ENCODE data around the gene WDR90. TPM values are rescaled to one million over a fixed set of nuclear protein-coding genes. Genes with fewer than 3 reads are reported as not detected.

WDR90 gene
- total and polyA plus RNA-seq, 2 experiments from 2014 or later, result 25.9 to 42.2 TPM

DNA sequence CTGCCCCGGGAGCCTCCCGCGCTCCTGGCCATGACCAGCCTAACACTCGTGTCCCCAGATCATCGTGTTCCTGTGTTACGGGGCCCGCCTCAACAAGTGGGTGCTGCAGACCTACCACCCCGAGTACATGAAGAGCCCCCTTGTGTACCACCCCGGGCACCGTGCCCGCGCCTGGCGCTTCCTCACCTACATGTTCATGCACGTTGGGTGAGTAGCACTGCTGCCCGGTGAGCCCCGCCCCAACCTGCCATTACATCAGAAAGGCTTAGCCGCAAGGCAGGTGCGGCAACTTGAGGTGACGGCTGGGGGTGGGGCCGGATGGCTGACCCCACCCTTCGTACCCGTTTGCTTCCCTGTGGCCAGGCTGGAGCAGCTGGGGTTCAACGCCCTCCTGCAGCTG, 27.7 kb downstream of the WDR90 start:
- Mint-ChIP-seq H3K27me3 (ENCODE audit: insufficient read depth, low read depth, poor library complexity) (peaks cover 17% of the 10 kb centered on the region), H3K4me1 (peaks cover 27% of the 10 kb centered on the region), H3K36me3 (ENCODE audit: low read depth) (peaks cover 17% of the 10 kb centered on the region), H3K9me3 (no peaks in the 10 kb centered on the region; the same call in 1 of the 3 replicates), H3K27ac (no peak overlapping the region; the same call in 1 of the 2 replicates), H3K4me3 (peak overlapping the region; percentile 36; the same call in 2 of the 3 replicates)
- ATAC-seq (peak; percentile 5), DNase-seq (ENCODE audit: low spot score) (peak; percentile 54)
- Histone ChIP-seq H3K4me2 (peak overlapping the region; percentile 74), H3K27me3 (ENCODE audit: insufficient read depth) (no peaks in the 10 kb centered on the region), H3F3A (replicated peaks; ENCODE audit: low read depth) (peaks cover 27% of the 10 kb centered on the region), H4K20me1 (replicated peaks; ENCODE audit: insufficient read depth) (peaks cover 10% of the 10 kb centered on the region), H3K27ac (ENCODE audit: low read depth) (no peak overlapping the region), H3K9me2 (ENCODE audit: insufficient read depth) (no peaks in the 10 kb centered on the region), H3K4me1 (ENCODE audit: insufficient read depth) (peaks cover 11% of the 10 kb centered on the region; the same call in 1 of the 2 replicates), H3K4me3 (peak overlapping the region; percentile 48), H2AFZ (no peak overlapping the region), H3K79me2 (replicated peaks; ENCODE audit: insufficient read depth) (peaks cover 9% of the 10 kb centered on the region; the same call in 1 of the 2 replicates), H3K36me3 (ENCODE audit: insufficient read depth) (no peaks in the 10 kb centered on the region)
- no peak for TF ChIP-seq NANOG (IDR thresholded peaks at IDR 0.05; ENCODE audit: borderline replicate concordance)
- TF ChIP-seq, protein P1, sequence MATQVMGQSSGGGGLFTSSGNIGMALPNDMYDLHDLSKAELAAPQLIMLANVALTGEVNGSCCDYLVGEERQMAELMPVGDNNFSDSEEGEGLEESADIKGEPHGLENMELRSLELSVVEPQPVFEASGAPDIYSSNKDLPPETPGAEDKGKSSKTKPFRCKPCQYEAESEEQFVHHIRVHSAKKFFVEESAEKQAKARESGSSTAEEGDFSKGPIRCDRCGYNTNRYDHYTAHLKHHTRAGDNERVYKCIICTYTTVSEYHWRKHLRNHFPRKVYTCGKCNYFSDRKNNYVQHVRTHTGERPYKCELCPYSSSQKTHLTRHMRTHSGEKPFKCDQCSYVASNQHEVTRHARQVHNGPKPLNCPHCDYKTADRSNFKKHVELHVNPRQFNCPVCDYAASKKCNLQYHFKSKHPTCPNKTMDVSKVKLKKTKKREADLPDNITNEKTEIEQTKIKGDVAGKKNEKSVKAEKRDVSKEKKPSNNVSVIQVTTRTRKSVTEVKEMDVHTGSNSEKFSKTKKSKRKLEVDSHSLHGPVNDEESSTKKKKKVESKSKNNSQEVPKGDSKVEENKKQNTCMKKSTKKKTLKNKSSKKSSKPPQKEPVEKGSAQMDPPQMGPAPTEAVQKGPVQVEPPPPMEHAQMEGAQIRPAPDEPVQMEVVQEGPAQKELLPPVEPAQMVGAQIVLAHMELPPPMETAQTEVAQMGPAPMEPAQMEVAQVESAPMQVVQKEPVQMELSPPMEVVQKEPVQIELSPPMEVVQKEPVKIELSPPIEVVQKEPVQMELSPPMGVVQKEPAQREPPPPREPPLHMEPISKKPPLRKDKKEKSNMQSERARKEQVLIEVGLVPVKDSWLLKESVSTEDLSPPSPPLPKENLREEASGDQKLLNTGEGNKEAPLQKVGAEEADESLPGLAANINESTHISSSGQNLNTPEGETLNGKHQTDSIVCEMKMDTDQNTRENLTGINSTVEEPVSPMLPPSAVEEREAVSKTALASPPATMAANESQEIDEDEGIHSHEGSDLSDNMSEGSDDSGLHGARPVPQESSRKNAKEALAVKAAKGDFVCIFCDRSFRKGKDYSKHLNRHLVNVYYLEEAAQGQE (IDR thresholded peaks at IDR 0.05; ENCODE audit: unreplicated experiment), result no peak
- TF ChIP-seq EZH2phosphoT487 (IDR thresholded peaks at IDR 0.05; ENCODE audit: unreplicated experiment), result no peak
- no peak for TF ChIP-seq STAT1 (IDR thresholded peaks at IDR 0.05; ENCODE audit: unreplicated experiment)
- TF ChIP-seq POLR2AphosphoS5 (IDR thresholded peaks at IDR 0.05; ENCODE audit: low read depth), result peak; percentile 20; the same call in 1 of the 2 replicates

DNA sequence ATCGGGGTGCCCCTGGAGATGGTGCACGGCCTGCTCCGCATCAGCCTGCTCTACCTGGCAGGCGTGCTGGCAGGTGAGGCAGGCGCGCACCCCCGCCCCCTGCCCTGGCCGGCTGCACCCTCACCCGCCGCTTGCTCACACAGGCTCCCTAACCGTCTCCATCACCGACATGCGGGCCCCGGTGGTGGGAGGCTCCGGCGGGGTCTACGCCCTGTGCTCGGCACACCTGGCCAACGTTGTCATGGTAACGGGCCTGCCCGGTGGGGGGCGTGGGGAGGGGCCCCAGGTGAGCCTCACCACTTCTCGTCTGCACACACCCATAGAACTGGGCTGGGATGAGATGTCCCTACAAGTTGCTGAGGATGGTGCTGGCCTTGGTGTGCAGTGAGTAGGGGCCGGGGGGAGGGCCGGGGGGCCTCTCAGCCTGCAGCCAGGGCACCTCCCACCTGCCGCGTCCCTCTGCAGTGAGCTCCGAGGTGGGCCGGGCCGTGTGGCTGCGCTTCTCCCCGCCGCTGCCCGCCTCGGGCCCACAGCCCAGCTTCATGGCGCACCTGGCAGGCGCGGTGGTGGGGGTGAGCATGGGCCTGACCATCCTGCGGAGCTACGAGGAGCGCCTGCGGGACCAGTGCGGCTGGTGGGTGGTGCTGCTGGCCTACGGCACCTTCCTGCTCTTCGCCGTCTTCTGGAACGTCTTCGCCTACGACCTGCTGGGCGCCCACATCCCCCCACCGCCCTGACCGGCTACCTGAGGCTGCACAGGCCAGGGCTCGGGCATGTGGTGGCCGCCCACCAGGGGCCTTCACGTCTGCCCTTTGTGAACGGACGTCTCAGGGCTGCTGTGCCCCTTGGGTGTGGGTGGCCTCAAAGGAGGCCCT, 28.4 kb downstream of the WDR90 start:
- peaks cover 33% of the 10 kb centered on the region for H3F3A ChIP-seq (replicated peaks; ENCODE audit: low read depth)
- H3K27ac Mint-ChIP-seq, result no peak overlapping the region
- H3K79me2 ChIP-seq (replicated peaks; ENCODE audit: insufficient read depth), result peaks cover 9% of the 10 kb centered on the region; the same call in 1 of the 2 replicates
- peaks cover 23% of the 10 kb centered on the region for H3K36me3 Mint-ChIP-seq (ENCODE audit: low read depth)
- H3K9me3 Mint-ChIP-seq, result no peaks in the 10 kb centered on the region; the same call in 1 of the 3 replicates
- DNase-seq (ENCODE audit: low spot score) (peak; percentile 77), ATAC-seq (peak; percentile 21)
- H3K27me3 Mint-ChIP-seq (ENCODE audit: insufficient read depth, low read depth, poor library complexity), result peaks cover 20% of the 10 kb centered on the region
- no peaks in the 10 kb centered on the region for H3K9me2 ChIP-seq (ENCODE audit: insufficient read depth)
- H3K4me3 Mint-ChIP-seq, result peak overlapping the region; percentile 36; the same call in 1 of the 3 replicates
- peaks cover 17% of the 10 kb centered on the region for H4K20me1 ChIP-seq (replicated peaks; ENCODE audit: insufficient read depth)
- H3K27me3 ChIP-seq (ENCODE audit: insufficient read depth), result no peaks in the 10 kb centered on the region
- no peaks in the 10 kb centered on the region; the same call in 1 of the 2 replicates for H3K36me3 ChIP-seq (ENCODE audit: insufficient read depth)
- no peak overlapping the region for H3K27ac ChIP-seq (ENCODE audit: low read depth)
- H3K4me1 Mint-ChIP-seq, result peaks cover 31% of the 10 kb centered on the region
- H3K4me2 ChIP-seq, result peak overlapping the region; percentile 74
- peak overlapping the region; percentile 48 for H3K4me3 ChIP-seq
- peaks cover 11% of the 10 kb centered on the region; the same call in 1 of the 2 replicates for H3K4me1 ChIP-seq (ENCODE audit: insufficient read depth)
- H2AFZ ChIP-seq, result no peak overlapping the region
- no peak; the same call in 1 of the 2 replicates for TF ChIP-seq POLR2AphosphoS5 (IDR thresholded peaks at IDR 0.05; ENCODE audit: low read depth)
- no peak for TF ChIP-seq ZNF331 (CRISPR knock-in tag; IDR thresholded peaks at IDR 0.05; ENCODE audit: low read depth)
- TF ChIP-seq EZH2 (IDR thresholded peaks at IDR 0.05; ENCODE audit: low read depth, unreplicated experiment), result no peak
- TF ChIP-seq, protein P2, sequence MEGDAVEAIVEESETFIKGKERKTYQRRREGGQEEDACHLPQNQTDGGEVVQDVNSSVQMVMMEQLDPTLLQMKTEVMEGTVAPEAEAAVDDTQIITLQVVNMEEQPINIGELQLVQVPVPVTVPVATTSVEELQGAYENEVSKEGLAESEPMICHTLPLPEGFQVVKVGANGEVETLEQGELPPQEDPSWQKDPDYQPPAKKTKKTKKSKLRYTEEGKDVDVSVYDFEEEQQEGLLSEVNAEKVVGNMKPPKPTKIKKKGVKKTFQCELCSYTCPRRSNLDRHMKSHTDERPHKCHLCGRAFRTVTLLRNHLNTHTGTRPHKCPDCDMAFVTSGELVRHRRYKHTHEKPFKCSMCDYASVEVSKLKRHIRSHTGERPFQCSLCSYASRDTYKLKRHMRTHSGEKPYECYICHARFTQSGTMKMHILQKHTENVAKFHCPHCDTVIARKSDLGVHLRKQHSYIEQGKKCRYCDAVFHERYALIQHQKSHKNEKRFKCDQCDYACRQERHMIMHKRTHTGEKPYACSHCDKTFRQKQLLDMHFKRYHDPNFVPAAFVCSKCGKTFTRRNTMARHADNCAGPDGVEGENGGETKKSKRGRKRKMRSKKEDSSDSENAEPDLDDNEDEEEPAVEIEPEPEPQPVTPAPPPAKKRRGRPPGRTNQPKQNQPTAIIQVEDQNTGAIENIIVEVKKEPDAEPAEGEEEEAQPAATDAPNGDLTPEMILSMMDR (conservative IDR thresholded peaks at IDR 0.05; ENCODE audit: low read depth in 2 of 2), result no peak
